Prostate gland (tissue), 2 donors: ENCODE measurements around the gene HDAC1.

ENCODE experiments used
- CTCF ChIP-seq, 4 experiments: fragments of 200-600 bp in 2 of 4; fragments of 450-650 bp in 2 of 4; sonication (generic) in 2 of 4; IDR thresholded peaks; 1 replicate in 3 of 4; 2 replicates in 1 of 4; pipeline ENCODE4 v1.5.1; 2016 to 2019; ENCODE audit warnings: antibody characterized with exemption in 4 of 4, mild to moderate bottlenecking in 2 of 4, moderate library complexity in 2 of 4
- POLR2A ChIP-seq: fragments of 450-650 bp; IDR thresholded peaks from one replicate; pipeline ENCODE4 v1.6.1; 2016; ENCODE audit warnings: antibody characterized with exemption, mild to moderate bottlenecking
- POLR2AphosphoS5 ChIP-seq: sonication (generic); formaldehyde crosslinking; IDR thresholded peaks from one replicate; pipeline ENCODE4 v1.6.1; 2017; ENCODE audit warnings: antibody characterized with exemption

- no peak for TF ChIP-seq CTCF (IDR thresholded peaks at IDR 0.05)
- no peak for TF ChIP-seq POLR2A
- no peak for TF ChIP-seq POLR2AphosphoS5
These were observed 12.2 kb downstream of the HDAC1 start for GRCh38 chr1:32303997-32304622.
